K562 (cell line): ENCODE measurements around the gene TAPBPL. TPM values are rescaled to one million over a fixed set of nuclear protein-coding genes. Genes with fewer than 3 reads are reported as not detected.

Source experiments
- CSDE1 ChIP-seq, 2 experiments: fragments of 450-650 bp; IDR thresholded peaks; 2 replicates each; pipeline ENCODE4 v1.6.1; 2016; ENCODE audit warnings: mild to moderate bottlenecking in 1 of 2
- GTF2F1 ChIP-seq: IDR thresholded peaks from 2 replicates; pipeline ENCODE4 v1.6.1; 2011; ENCODE audit warnings: low read depth, low read length, improper control_type of control experiment
- HNRNPH1 ChIP-seq: fragments of 200-400 bp; formaldehyde crosslinking; optimal IDR thresholded peaks from 2 replicates; pipeline ENCODE3; 2017; ENCODE audit warnings: low read depth, mild to moderate bottlenecking, low read length, moderate library complexity
- KAT8 ChIP-seq: fragments of 450-650 bp; IDR thresholded peaks from 2 replicates; pipeline ENCODE4 v1.6.1; 2016; ENCODE audit warnings: low read depth, mild to moderate bottlenecking
- KDM5B ChIP-seq: fragments of 200-600 bp; sonication (generic); IDR thresholded peaks from 2 replicates; pipeline ENCODE4 v1.6.1; 2012; ENCODE audit warnings: low read depth, mild to moderate bottlenecking, moderate library complexity, low read length, control low read depth, inconsistent platforms; ENCODE audit not compliant: insufficient replicate concordance
- MTA2 ChIP-seq: fragments of 450-650 bp; IDR thresholded peaks from 2 replicates; pipeline ENCODE4 v1.6.1; 2016; ENCODE audit warnings: low read depth
- NCOA2 ChIP-seq, 2 experiments: fragments of 450-650 bp; IDR thresholded peaks; 2 replicates each; pipeline ENCODE4 v1.6.1; 2018; ENCODE audit warnings: mild to moderate bottlenecking in 2 of 2, moderate library complexity in 1 of 2; ENCODE audit not compliant: partially characterized antibody in 2 of 2
- NR1H2 ChIP-seq: sonication (generic); formaldehyde crosslinking; IDR thresholded peaks from 2 replicates; pipeline ENCODE4 v1.4.0; 2020; ENCODE audit warnings: mild to moderate bottlenecking, missing genetic modification reagents
- POLR3G ChIP-seq: IDR thresholded peaks from 2 replicates; pipeline ENCODE4 v1.6.1; 2011; ENCODE audit not compliant: insufficient read length, insufficient replicate concordance; ENCODE audit errors: extremely low read depth
- PTRF ChIP-seq: fragments of 450-650 bp; IDR thresholded peaks from 2 replicates; pipeline ENCODE4 v1.6.1; 2016; ENCODE audit warnings: mild to moderate bottlenecking, missing genetic modification characterization, missing compliant biosample characterization
- RERE ChIP-seq: sonication (generic); formaldehyde crosslinking; IDR thresholded peaks from 2 replicates; pipeline ENCODE4 v1.8.0; 2023; ENCODE audit warnings: missing genetic modification reagents, mild to moderate bottlenecking, borderline replicate concordance
- SMARCC2 ChIP-seq: fragments of 450-650 bp; IDR thresholded peaks from 2 replicates; pipeline ENCODE4 v1.6.1; 2017; ENCODE audit warnings: antibody characterized with exemption, moderate library complexity, mild to moderate bottlenecking, low read depth
- SPI1 ChIP-seq: IDR thresholded peaks from 2 replicates; pipeline ENCODE4 v1.6.1; 2011; ENCODE audit warnings: low read depth, low read length, control low read depth, borderline replicate concordance
- SUPT5H ChIP-seq: fragments of 450-650 bp; IDR thresholded peaks from 2 replicates; pipeline ENCODE4 v1.6.1; 2016
- YY1 ChIP-seq, 3 experiments: IDR thresholded peaks; 2 replicates each; pipeline ENCODE4 v1.6.1; 2011; ENCODE audit warnings: low read length in 2 of 3, mild to moderate bottlenecking in 2 of 3, moderate library complexity in 2 of 3, borderline replicate concordance in 1 of 3, control low read depth in 1 of 3, low read depth in 1 of 3; ENCODE audit not compliant: insufficient read depth in 3 of 3, insufficient replicate concordance in 2 of 3, control insufficient read depth in 1 of 3, insufficient read length in 1 of 3; ENCODE audit errors: extremely low read depth in 1 of 3
- ZNF23 ChIP-seq: fragments of 250-450 bp; sonication (Bioruptor Pico); IDR thresholded peaks from 2 replicates; pipeline ENCODE4 v1.4.0; 2020; ENCODE audit warnings: mild to moderate bottlenecking
- polyA plus RNA-seq, 8 experiments: library from polyadenylated mRNA; depleted of rRNA in 4 of 8; stranded (reverse) in 5 of 8; unstranded in 3 of 8; fragments of >200 nt; fragmentation: Nextera tagmentation in 2 of 8; fragmentation: Illumina TruSeq in 1 of 8; extraction: Ambion mirVana in 2 of 8; extraction: Trizol in 1 of 8; gene quantifications; 2 replicates each; pipeline versions ENCODE4 v1.2.1 to v1.2.3, GENCODE V29; 2011 to 2014; ENCODE audit warnings: inconsistent platforms in 1 of 8, missing spikeins in 1 of 8
- total RNA-seq, 7 experiments: library from RNA; depleted of rRNA in 6 of 7; stranded (reverse); fragments of >200 nt in 6 of 7; fragmentation: Illumina TruSeq in 2 of 7; extraction: Trizol in 2 of 7; gene quantifications; 2 replicates each; pipeline versions ENCODE4 v1.2.1 to v1.2.3, GENCODE V29; 2011 to 2021; ENCODE audit warnings: low replicate concordance in 1 of 7
- TF ChIP-seq, protein P1 (sequence below): fragments of 250-450 bp; sonication (Bioruptor Pico); IDR thresholded peaks from 2 replicates; pipeline ENCODE4 v1.5.0; 2022; ENCODE audit warnings: mild to moderate bottlenecking
- TF ChIP-seq, protein P2 (sequence below): fragments of 450-650 bp; conservative IDR thresholded peaks from 2 replicates; pipeline ENCODE4 v1.6.1; 2016; ENCODE audit warnings: missing genetic modification characterization, low read depth, mild to moderate bottlenecking, missing compliant biosample characterization, moderate library complexity

Gene TAPBPL
- total and polyA plus RNA-seq, 9 of the 15 experiments (the other 6 are each of a cell fraction or from before 2014, with no cell fraction given) = 0.29 to 1.6 (median 0.45) TPM

- TF ChIP-seq, protein P1, sequence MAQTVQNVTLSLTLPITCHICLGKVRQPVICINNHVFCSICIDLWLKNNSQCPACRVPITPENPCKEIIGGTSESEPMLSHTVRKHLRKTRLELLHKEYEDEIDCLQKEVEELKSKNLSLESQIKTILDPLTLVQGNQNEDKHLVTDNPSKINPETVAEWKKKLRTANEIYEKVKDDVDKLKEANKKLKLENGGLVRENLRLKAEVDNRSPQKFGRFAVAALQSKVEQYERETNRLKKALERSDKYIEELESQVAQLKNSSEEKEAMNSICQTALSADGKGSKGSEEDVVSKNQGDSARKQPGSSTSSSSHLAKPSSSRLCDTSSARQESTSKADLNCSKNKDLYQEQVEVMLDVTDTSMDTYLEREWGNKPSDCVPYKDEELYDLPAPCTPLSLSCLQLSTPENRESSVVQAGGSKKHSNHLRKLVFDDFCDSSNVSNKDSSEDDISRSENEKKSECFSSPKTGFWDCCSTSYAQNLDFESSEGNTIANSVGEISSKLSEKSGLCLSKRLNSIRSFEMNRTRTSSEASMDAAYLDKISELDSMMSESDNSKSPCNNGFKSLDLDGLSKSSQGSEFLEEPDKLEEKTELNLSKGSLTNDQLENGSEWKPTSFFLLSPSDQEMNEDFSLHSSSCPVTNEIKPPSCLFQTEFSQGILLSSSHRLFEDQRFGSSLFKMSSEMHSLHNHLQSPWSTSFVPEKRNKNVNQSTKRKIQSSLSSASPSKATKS (CRISPR knock-in tag) = no peak
- TF ChIP-seq KAT8 = no peak
- TF ChIP-seq ZNF23 = no peak
- peak in 1 of 3 experiments; percentile 69 for TF ChIP-seq YY1 (IDR thresholded peaks at IDR 0.05; ENCODE audit: borderline replicate concordance in 1 of 3, control insufficient read depth in 1 of 3, extremely low read depth in 1 of 3, insufficient read depth in 3 of 3, insufficient read length in 1 of 3, insufficient replicate concordance in 2 of 3, low read depth in 1 of 3, low read length in 2 of 3)
- peak; percentile 95 for TF ChIP-seq SUPT5H
- TF ChIP-seq KDM5B = peak; percentile 99
- no peak for TF ChIP-seq CSDE1 (IDR thresholded peaks at IDR 0.05)
- peak; percentile 75 for TF ChIP-seq GTF2F1
- 0 out of 2 replicates have a peak, but pooled peaks have one; percentile 7 for TF ChIP-seq SPI1
- no peak for TF ChIP-seq HNRNPH1
- no peak for TF ChIP-seq NCOA2 (IDR thresholded peaks at IDR 0.05; ENCODE audit: partially characterized antibody in 2 of 2)
- no peak for TF ChIP-seq SMARCC2
- TF ChIP-seq POLR3G = no peak
- no peak for TF ChIP-seq RERE (CRISPR knock-in tag)
- TF ChIP-seq, protein P2, sequence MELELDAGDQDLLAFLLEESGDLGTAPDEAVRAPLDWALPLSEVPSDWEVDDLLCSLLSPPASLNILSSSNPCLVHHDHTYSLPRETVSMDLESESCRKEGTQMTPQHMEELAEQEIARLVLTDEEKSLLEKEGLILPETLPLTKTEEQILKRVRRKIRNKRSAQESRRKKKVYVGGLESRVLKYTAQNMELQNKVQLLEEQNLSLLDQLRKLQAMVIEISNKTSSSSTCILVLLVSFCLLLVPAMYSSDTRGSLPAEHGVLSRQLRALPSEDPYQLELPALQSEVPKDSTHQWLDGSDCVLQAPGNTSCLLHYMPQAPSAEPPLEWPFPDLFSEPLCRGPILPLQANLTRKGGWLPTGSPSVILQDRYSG (tag) = no peak
- no peak for TF ChIP-seq MTA2
- no peak for TF ChIP-seq PTRF (tag)
- no peak for TF ChIP-seq NR1H2 (CRISPR knock-in tag)
Measured at GRCh38 chr12:6470375-6471163, 18.7 kb downstream of the TAPBPL start, which contains the start of gene VAMP1 (continued).
